ENCODE measurements around the gene SLC30A1.

Gene SLC30A1

GRCh38 chr1:211607754-211608473, 29.0 kb upstream of the SLC30A1 start:
- DNase-seq (ENCODE audit: low read depth): no peak

GRCh38 chr1:211606914-211607753, 28.2 kb upstream of the SLC30A1 start:
- DNase-seq (ENCODE audit: low read depth): no peak

DNA sequence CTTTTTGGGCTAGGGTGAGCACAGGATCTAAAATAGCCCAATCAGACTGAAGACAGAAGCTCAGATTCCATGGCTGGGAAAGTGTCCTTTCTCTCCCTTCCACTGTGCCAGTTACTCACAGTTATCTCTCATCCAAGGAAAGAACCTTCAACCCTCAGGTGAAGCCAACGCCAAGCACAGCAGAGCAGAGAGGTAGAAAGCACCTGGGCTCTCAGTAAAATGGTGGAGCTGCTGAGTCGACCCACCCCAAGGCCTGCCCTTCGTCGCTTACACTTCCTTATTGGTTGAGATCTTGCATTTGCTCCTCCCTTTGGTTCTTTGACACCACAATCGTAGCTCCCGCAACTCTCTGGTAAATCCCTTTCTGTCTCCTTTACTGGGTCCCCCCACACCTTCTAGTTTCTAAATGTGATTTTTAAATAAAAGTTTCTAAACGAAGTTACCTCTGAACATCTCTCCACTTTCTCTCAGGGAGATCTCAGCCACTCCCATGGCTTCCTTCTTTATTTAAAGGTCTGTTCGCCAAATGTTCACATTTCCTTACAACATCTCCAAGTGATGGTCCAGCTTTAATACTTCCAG, 27.5 kb upstream of the SLC30A1 start:
- no peak for DNase-seq (ENCODE audit: low read depth)

DNA sequence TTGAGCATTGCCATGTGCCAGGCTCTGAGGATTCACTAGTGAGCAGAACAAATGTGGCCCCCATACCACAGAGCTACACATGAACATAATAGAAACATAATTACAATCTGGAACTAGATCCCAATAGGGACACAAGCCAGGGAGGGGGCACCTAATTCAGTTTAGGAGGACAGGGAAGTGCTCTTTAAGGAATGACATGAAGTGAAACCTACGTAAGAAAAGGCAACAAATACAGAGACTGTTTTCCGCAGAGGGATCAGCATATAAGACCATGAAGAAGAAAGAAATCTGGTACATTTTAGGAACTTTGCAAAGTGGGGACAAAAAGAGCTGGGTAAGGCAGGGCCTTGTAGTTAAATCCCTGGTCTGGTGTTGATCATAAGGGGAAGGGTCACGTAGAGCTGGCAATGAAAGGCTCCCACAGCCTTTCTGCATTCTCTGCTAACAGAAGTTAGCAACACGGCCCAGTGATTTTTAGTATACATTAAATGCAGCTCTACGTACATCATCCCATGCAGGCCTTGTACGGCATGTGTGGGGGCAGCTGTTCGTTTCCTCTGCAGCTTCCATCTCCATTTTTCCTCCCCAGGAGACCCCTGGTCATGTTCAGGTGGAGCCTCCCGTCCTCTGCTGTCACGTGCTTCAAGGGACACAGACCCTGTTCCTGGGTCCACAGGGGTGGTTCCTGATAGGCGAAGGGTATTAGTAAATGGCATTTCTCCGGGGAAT, 26.8 kb upstream of the SLC30A1 start:
- no peak for DNase-seq (ENCODE audit: low read depth)

DNA sequence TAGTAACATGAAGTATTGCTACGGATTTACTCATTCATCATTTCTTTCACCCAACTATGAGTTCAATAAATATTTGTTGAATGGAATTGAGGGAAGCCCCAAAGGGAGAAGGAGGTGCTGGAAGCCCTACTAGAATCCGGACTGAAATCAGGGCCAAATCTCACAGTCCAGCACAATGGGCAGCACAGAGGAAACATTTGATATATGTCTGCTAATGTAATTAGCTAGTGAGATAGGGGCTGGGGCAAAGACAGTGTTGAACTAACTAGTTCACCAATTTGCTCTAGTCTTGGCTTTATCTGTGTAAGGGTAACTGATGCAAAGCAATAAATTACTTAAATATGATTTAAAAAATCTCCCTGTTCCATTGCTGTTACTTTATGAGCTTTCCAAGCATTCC, 26.1 kb upstream of the SLC30A1 start:
- no peak for DNase-seq (ENCODE audit: low read depth)

GRCh38 chr1:211604548-211604947, 25.6 kb upstream of the SLC30A1 start:
- DNase-seq (ENCODE audit: low read depth): no peak

- no peak for DNase-seq (ENCODE audit: low read depth)
Observed at GRCh38 chr1:211603713-211604112, 24.8 kb upstream of the SLC30A1 start.

DNA sequence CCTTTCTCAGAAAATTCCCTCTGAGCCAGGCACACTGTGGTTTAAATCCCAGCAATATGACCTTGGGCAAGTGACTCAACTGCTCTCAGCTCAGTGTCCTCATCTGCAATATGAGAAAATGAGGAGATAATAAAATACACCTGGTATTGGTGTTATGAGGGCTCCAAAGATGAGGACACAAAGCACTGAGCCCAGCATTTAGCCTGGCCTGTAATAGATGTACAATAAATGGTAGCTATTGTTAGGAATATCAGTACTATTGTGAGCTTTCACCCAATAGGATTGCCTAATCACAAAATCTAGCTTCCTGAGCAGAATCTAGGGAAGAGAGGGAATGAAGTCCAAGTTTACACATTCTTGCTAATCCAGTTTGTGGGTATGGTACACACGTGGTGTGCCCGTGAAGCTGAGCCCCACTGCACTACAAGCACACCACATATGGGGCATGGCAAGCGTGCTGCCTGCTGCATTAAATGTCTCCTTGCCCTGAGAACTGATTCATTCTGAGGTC, 24.3 kb upstream of the SLC30A1 start:
- DNase-seq (ENCODE audit: low read depth): no peak

GRCh38 chr1:211601982-211602670, 23.2 kb upstream of the SLC30A1 start:
- DNase-seq (ENCODE audit: low read depth): no peak

DNA sequence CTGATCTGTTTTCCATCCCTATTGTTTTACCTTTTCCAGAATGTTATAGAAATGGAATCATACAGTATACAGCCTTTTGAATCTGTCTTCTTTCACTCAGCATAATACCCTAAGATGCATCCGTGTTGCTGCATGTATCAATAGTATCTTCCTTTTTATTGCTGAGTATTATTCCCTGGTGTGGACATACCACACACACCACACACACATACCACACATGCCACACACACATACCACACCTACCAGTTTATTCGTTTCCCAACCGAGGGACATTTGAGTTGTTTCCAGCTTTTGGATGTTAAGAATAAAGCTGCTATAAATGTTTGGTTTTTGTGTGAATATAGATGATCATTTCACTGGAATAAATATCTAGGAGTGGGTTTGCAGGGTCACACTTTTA, 22.2 kb upstream of the SLC30A1 start:
- no peak for DNase-seq (ENCODE audit: low read depth)

DNA sequence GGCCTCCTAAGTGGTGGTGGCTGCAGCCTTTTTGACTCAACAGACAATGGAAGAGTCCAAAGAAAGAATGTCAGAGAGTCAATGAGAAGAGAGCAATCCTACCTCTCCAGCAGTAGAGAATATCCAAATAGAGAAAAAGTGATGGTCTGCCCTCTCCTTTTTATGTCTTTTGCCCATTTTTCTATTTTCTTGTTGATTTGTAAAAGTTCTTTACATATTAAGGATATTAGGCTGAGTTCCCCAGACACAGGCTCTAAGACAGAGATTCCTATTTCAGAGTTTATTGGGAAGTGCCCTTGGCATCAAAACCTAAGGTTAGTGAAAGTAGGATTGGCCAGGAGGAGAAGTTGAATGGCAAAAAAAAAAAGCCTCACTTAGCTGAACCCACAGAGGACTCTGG, 20.3 kb upstream of the SLC30A1 start:
- no peak for DNase-seq (ENCODE audit: low read depth)

DNA sequence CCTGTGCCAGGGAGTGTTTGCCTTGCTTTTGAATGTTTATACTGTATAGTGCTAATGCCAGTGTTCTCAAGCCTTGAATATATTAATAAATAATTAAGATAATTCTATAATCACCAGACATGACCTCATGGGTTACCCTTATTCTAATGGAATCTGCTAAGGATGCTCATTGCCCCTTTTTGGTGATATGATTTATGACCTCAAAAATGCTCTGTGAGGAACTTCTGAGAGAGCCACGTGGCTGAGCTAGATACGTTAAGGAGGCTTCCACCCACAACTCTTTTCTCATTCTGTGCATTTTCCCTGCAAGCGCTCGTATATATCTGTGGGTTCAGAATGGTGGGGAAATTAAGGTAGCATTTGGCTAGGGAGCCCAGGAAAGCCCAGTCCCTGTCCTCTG, 19.6 kb upstream of the SLC30A1 start:
- DNase-seq (ENCODE audit: low read depth): no peak

GRCh38 chr1:211596418-211597181, 17.6 kb upstream of the SLC30A1 start:
- DNase-seq (ENCODE audit: low read depth): no peak

DNA sequence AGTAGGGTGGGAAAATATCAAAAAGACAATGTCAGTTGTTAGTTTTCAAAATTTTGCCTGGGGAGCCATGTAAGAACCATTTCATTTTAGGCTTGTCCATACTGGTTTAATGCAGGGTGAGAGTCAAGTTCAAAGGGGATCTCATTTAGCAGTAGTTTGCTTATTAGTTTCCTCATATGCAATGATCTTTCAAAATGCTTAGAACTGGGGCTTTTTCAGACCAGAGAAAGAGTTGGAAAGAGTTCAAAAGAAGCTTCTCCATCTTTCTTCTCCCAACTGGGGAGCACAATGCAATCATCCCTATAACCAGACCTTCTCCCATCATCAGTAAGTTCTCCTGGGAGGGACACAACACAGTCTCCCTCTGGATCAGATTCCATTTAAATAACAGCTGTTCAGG, 16.5 kb upstream of the SLC30A1 start:
- no peak for DNase-seq (ENCODE audit: low read depth)

DNA sequence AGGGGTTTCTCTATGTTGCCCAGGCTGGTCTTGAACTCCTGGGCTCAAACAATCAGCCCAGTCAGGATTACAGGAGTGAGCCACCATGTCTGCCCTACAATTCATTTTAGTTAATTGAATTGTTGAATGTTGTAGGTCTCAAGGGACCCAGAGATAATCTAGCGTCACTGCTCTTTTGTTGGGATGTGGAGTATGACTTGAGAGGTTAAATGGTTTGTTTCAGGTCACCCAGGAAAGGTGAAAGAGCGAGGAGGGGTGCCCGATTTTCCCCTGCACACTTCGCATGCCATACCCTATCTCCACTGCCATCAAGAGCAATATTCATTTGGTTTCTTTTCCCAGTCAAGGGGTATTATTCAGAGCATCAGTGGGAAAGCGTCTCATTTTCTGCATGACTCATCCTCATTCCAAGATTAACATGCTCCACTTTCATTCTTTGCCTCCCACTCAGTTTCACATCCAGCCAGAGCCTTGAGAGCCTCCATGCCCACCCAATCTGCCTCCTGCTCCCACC, 13.1 kb upstream of the SLC30A1 start:
- DNase-seq (ENCODE audit: low read depth): peak; percentile 82

- DNase-seq (ENCODE audit: low read depth): peak; percentile 75
Observed at GRCh38 chr1:211589782-211590721, 11.1 kb upstream of the SLC30A1 start.

DNA sequence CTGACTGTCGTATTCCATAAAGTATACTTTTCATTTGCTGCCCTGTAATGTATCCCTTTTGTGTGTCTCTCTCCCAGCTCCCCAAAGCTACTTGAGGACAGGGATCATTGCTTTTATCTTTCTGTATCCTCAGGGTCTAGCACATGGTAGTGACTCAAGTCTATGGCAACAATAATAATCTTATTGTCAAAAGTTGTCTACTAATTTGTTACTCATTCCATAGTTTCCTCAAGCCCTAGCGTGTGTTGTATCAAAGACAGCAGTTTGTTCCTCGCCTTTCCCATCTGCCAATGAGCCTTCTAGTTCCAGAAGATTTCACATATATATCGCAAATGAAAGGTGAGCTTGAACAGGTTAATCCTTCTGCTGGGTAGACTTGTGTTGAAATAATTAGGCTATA, 9.8 kb upstream of the SLC30A1 start:
- no peak for DNase-seq (ENCODE audit: low read depth)

DNA sequence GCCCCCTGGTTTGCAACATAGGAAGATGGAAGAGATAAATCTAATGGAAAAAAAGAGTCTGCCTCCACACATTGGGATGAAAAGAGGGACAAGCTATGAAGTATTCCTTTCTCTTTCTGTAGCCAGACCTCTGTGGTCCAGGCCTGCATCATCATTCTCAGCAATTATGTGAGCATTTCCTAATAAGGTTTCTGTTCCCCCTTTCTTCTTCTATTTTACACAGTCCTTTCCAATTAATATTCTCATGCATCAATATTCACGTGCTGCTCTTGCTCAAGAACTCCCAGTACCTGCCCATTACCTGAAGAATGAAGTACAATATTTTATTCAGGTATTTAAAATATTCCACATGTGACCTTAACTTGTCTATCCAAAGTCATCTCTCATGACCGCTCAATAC, 8.2 kb upstream of the SLC30A1 start:
- no peak for DNase-seq (ENCODE audit: low read depth)

- DNase-seq (ENCODE audit: low read depth): no peak
Observed at GRCh38 chr1:211586538-211586937, 7.6 kb upstream of the SLC30A1 start.
